Endodermal cell (in vitro differentiated cells): Measurements from ENCODE around the gene PLAC1. TPM values are rescaled to one million over a fixed set of nuclear protein-coding genes. Genes with fewer than 3 reads are reported as not detected.

Experiments used
- DNase-seq: peaks from one replicate; pipeline ENCODE4 v3.0.0-alpha.2; 2017
- H3K27ac ChIP-seq: 2 replicates; pipeline ENCODE4 v1.5.1; 2013; ENCODE audit warnings: mild to moderate bottlenecking, low read depth, low read length, moderate library complexity
- H3K27me3 ChIP-seq: 2 replicates; pipeline ENCODE4 v1.6.1; 2013; ENCODE audit warnings: mild to moderate bottlenecking, low read length, moderate library complexity; ENCODE audit not compliant: insufficient read depth, control insufficient read depth, poor library complexity, severe bottlenecking
- H3K36me3 ChIP-seq: 2 replicates; pipeline ENCODE4 v1.7.0; 2013; ENCODE audit warnings: mild to moderate bottlenecking, low read length, moderate library complexity; ENCODE audit not compliant: control insufficient read depth, insufficient read depth
- H3K4me1 ChIP-seq: one replicate; pipeline ENCODE4 v1.7.0; 2013; ENCODE audit warnings: low read length; ENCODE audit not compliant: control insufficient read depth, insufficient read depth
- H3K4me3 ChIP-seq: 2 replicates; pipeline ENCODE4 v1.5.1; 2013; ENCODE audit warnings: mild to moderate bottlenecking, low read length, moderate library complexity
- H3K9ac ChIP-seq: 2 replicates; pipeline ENCODE4 v1.6.1; 2013; ENCODE audit warnings: mild to moderate bottlenecking, low read length, moderate library complexity; ENCODE audit not compliant: poor library complexity, severe bottlenecking; ENCODE audit errors: extremely low read depth
- H3K9me3 ChIP-seq: 2 replicates; pipeline ENCODE4 v1.6.1; 2013; ENCODE audit warnings: mild to moderate bottlenecking, low read length, moderate library complexity; ENCODE audit not compliant: control insufficient read depth
- H3K27ac Mint-ChIP-seq: 2 replicates; pipeline ENCODE4 v1.8.0; 2020; ENCODE audit warnings: mixed read lengths
- H3K27me3 Mint-ChIP-seq: 2 replicates; pipeline ENCODE4 v1.8.0; 2021; ENCODE audit warnings: mild to moderate bottlenecking, mixed read lengths; ENCODE audit not compliant: insufficient read depth
- H3K36me3 Mint-ChIP-seq: 2 replicates; pipeline ENCODE4 v1.8.0; 2020; ENCODE audit warnings: low read depth, mixed read lengths
- H3K4me1 Mint-ChIP-seq: 2 replicates; pipeline ENCODE4 v1.8.0; 2020; ENCODE audit warnings: mixed read lengths
- H3K4me3 Mint-ChIP-seq: 2 replicates; pipeline ENCODE4 v1.8.0; 2020; ENCODE audit warnings: mild to moderate bottlenecking, moderate library complexity, mixed read lengths
- H3K9me3 Mint-ChIP-seq: 2 replicates; pipeline ENCODE4 v1.8.0; 2020; ENCODE audit warnings: mild to moderate bottlenecking, mixed read lengths
- CTCF ChIP-seq: fragments of 200-600 bp; sonication (generic); conservative IDR thresholded peaks from 2 replicates; pipeline ENCODE4 v1.5.0; 2021; ENCODE audit warnings: antibody characterized with exemption, mild to moderate bottlenecking
- WGBS, 2 experiments: methylation state at CpG; one replicate each; pipeline versions ENCODE4 v1.1.5 to v1.1.7; 2013; ENCODE audit warnings: missing lambda C conversion rate in 2 of 2, mixed read lengths in 1 of 2; ENCODE audit not compliant: insufficient coverage in 1 of 2, insufficient read length in 1 of 2; 5-methylcytosine and 5-hydroxymethylcytosine counted together
- total RNA-seq, 2 donors: library from RNA; stranded (reverse); fragmentation: NEBNext Ultra II Directional in 1 of 2; extraction: Animal tissue kit (Norgen Biotek cat#: 25700) in 1 of 2; gene quantifications; 2 replicates in 1 of 2; 3 replicates in 1 of 2; pipeline ENCODE4 v1.2.1, GENCODE V29; 2021

Gene PLAC1
- total RNA-seq, 2 donors from 2014 or later: not detected

GRCh38 chrX:134650701-134651100 is 7.6 kb downstream of the PLAC1 start:
- H3K4me3 ChIP-seq: no peak overlapping the region
- H3K27ac ChIP-seq: no peak overlapping the region
- Mint-ChIP-seq H3K4me3 (no peak overlapping the region), H3K27ac (no peak overlapping the region), H3K4me1 (no peaks in the 10 kb centered on the region), H3K36me3 (no peaks in the 10 kb centered on the region), H3K27me3 (no peaks in the 10 kb centered on the region), H3K9me3 (peaks cover 52% of the 10 kb centered on the region)
- no peak for TF ChIP-seq CTCF
- H3K4me1 ChIP-seq: no peaks in the 10 kb centered on the region
- H3K9me3 ChIP-seq: no peaks in the 10 kb centered on the region
- no peak for DNase-seq
- no peaks in the 10 kb centered on the region for H3K27me3 ChIP-seq
- WGBS, 2 experiments: 93% methylated on average over 6 of the region's 6 CpGs; no CpG with 5 or more reads in 1 of the 2 experiments
- H3K9ac ChIP-seq: no peak overlapping the region
- no peaks in the 10 kb centered on the region for H3K36me3 ChIP-seq

GRCh38 chrX:134649770-134650169 is 8.5 kb downstream of the PLAC1 start:
- Histone ChIP-seq H3K27ac (no peak overlapping the region), H3K27me3 (no peaks in the 10 kb centered on the region), H3K4me3 (no peak overlapping the region), H3K9me3 (no peaks in the 10 kb centered on the region), H3K9ac (no peak overlapping the region), H3K4me1 (no peaks in the 10 kb centered on the region), H3K36me3 (no peaks in the 10 kb centered on the region)
- peaks cover 51% of the 10 kb centered on the region for H3K9me3 Mint-ChIP-seq
- no peak overlapping the region for H3K27ac Mint-ChIP-seq
- H3K36me3 Mint-ChIP-seq: no peaks in the 10 kb centered on the region
- DNase-seq: no peak
- TF ChIP-seq CTCF: no peak
- no peaks in the 10 kb centered on the region for H3K4me1 Mint-ChIP-seq
- no peaks in the 10 kb centered on the region for H3K27me3 Mint-ChIP-seq
- WGBS, 2 experiments: 91% methylated on average over 4 of the region's 4 CpGs; no CpG with 5 or more reads in 1 of the 2 experiments
- H3K4me3 Mint-ChIP-seq: no peak overlapping the region

- Histone ChIP-seq H3K4me1 (no peaks in the 10 kb centered on the region), H3K27ac (no peak overlapping the region), H3K27me3 (no peaks in the 10 kb centered on the region), H3K9ac (no peak overlapping the region), H3K9me3 (no peaks in the 10 kb centered on the region), H3K36me3 (no peaks in the 10 kb centered on the region), H3K4me3 (no peak overlapping the region)
- H3K4me3 Mint-ChIP-seq: no peak overlapping the region
- 94 to 100% methylated on average over 1 to 2 of the region's 2 CpGs for WGBS, 2 experiments
- TF ChIP-seq CTCF: no peak
- H3K27me3 Mint-ChIP-seq: no peaks in the 10 kb centered on the region
- no peak overlapping the region for H3K27ac Mint-ChIP-seq
- no peaks in the 10 kb centered on the region for H3K4me1 Mint-ChIP-seq
- H3K9me3 Mint-ChIP-seq: peaks cover 35% of the 10 kb centered on the region
- H3K36me3 Mint-ChIP-seq: no peaks in the 10 kb centered on the region
- DNase-seq: no peak
These were observed 10.8 kb downstream of the PLAC1 start for GRCh38 chrX:134647477-134647877.
